Activated CD4-positive, alpha-beta T cell treated with anti-CD3 and anti-CD28 coated beads, Interleukin-2, Interleukin-4, amounts not matched to agents 100 ng/mL and 50 ng/mL, durations not matched to agents 16 hours and 8 hours (primary cell): ENCODE data around the gene TMED9.
"Not testable (repeated sequence)": the region's sequence is repeated elsewhere in the genome, so short reads cannot be mapped to it uniquely, and the experiment has no call there.

Experiments
- DNase-seq: peaks from one replicate; pipeline ENCODE4 v3.0.0-alpha.2; 2020; ENCODE audit warnings: low spot score

The TMED9 gene

DNA sequence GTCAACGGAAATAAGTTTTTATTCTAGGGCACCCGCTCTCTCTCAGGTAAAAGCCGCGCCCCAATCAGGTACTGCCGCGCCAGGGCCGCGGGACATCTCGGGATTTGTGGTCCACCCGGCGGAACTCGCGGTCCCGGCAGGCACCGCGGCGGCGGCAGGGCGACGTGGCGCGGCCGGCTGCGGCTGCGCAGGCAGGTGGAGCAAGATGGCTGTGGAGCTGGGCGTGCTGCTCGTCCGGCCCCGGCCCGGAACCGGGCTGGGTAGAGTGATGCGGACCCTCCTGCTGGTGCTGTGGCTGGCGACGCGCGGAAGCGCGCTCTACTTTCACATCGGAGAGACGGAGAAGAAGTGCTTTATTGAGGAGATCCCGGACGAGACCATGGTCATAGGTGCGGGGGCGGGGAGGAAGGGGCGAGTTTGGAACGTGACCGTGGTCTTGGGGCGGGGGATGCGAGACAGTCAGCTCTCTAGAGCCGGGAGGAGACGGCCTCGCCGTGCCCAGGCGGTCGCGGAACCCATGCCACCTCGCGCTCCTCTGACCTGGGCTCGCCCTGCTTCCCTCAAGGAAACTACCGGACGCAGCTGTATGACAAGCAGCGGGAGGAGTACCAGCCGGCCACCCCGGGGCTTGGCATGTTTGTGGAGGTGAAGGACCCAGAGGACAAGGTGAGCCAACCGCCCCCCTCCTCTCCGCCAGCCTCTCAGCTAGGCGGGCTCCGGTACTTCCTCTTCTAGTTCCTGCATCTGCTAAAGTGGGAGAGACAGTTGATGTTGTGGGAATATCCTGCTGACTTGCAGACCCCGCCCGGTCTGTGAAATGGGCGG is at the start of gene TMED9:
Gene TMED9, plus strand, starts transcription at position 194 of the 825 bp plus-strand sequence. Its CDS starts 12 bp downstream, at position 206.
- DNase-seq: peak; percentile 91

DNA sequence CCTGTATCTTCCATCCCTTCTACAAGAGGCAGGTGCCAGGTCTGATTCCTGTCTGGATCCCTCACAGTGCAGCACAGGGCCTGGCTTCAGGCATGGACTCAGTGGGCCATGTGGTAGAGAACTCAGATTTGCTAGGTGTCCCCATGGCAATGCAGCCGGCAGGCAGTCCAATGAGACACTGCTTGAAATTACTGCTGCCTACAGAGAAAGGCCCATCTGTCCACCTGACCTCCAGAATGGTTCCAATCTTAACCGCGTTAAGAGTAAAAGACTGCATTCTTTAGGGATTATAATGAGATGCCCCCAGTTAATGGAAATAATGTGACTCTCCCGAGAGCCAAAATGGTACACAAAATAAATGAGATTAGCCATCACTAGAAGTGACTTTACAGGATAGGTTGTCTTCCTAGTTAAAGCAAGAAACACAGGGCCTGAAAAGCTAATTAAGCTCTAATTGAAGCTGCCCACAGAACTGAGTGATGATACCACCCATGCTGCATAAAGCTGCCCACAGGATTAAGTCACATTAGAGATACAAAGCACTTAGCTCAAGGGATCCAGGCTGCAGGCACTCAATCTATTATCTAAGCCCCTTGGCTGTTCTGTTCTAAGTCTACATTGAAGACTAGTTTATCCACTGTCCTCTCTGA is 49.1 kb upstream of the TMED9 start:
- DNase-seq: no peak

DNA sequence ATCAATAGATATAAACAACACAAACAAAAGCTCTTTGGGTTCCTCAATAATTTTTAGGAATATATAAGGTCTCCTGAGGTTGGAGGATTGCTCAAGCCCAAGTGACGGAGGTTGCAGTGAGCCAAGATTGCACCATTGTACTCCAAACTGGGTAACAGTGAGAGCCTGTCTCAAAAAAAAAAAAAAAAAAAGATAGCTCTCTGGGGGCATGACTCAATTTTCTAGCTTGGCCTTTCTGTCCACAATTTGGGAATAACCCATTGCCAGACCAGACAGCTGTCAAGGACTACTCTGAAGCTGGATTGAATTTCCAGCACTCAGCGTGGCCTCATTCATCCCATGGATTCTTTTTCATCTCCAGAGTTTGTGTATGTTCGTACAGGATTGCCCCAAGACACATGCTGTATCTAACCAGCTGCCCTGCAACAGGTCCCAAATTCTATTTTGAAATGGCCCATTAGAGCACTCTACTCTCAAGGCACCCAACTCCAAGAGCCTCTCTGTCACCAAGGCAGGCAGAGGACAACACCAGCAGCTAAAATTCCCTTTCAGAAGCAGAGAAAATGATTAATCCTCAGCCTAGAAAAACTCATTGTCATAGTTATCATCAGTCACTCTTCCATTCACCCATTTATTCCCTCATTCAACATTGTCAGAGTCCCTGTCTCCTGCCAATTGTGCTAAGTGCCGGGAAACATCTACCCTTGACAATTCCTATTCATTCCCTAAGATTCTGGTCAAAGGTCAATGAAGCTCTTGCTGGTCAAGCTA is 46.3 kb upstream of the TMED9 start:
- DNase-seq: no peak

DNA sequence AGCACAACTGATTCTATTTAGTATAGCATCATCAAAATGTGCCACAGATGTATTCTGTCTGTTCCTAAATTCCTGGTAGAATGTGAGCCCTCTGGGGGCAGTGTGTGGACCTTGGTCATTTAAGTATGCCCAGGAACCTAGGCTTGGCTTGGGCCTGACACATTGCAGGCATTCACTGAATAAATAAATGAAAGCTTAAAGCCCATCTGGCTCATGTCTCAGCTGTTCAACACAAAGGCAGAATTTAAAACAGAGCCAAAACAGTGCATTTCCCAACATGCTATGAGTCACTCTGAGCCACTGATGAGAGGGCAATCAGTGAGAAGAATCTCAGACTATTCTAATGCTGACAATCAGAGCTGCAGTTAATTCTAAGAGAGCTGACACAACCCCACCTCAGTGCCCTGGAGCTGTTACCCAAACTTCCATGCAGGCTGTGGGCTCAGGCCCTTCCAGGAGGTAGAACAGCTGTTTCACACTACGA is 45.7 kb upstream of the TMED9 start:
- DNase-seq: no peak

DNA sequence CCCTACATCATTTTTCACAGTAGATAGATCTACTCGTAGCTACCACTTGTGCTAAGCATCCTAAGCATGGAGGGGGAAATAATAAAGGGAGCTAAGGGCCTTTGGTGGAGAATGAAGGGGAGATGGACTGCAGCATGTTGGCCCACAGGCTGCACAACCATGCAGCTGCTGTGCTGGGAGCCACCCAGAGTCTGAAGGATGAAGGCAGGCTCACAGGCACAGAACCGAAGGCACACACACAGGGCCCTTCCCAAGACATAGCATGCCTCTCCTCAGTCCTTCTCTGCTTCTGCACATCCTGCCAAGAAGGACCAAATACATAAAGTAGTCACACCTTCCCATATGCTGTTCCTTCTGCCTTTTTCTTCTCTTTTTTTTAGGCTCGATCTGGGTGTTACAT is 44.3 kb upstream of the TMED9 start:
- DNase-seq: no peak

DNA sequence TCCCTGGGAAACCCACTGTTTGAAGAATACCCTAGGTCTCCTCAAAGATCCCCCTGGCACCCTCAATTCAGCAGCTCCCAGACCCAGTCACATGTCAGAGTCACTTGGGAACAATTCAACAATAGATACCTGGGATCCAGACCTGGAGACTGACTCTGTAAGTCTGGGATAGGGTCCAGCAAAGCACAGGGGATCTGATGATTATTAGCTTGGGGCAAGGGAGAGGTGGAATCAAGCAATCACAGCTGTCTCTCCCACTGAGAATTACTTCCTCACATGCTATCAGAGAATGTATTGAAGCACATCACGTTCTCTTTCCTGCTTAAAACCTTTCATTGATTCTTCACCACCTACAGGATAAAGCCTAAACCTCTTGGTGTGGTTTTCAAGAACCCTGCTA is 43.5 kb upstream of the TMED9 start:
- DNase-seq: no peak

DNA sequence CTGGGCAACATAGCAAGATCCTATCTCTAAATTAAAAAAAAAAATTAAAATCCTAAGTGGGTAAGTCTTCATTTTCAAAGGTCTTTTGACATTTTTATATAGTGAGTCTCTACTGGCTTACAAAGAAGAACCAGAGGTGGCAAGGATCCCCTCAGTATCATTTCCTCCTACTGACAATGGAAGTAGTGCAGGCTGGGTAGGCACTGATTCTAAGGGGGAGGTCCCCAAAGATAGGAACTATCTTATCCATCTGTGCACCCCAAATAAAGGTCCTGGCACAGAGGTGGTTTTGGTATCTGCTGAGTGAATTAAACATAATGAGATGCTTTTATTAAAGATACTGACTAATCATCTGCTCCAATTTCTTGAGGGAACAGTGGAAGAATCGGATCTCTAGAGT is 41.9 kb upstream of the TMED9 start:
- no peak for DNase-seq

DNA sequence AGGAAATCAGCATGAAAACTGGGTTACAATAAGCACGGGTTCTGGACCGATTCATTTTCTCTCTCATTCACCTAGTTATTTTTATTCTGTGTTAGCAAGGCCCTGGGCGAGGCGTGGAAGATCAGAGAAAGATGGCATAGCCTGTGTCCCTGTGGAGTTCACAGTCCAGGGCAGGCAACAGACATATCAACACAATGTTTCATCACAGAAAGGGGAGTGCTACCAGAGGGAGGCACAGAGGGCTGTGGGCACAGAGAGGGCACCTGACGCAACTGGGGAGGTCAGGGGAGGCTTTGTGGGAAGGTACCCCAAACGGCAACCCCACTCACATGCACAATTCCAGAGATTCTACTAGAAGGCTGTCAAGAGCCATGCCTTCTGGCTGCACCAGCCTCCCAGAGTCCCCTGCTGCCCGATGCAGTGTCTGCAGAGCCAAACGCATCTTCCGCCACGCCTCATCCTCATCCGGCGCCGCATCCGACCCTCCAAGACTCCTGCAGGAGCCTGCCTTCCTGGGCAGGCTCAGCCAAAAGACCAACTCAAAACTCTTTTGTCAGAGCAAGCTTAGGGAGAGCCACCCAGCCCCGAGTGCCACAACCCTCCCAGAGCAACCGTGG is 39.1 kb upstream of the TMED9 start:
- no peak for DNase-seq

DNA sequence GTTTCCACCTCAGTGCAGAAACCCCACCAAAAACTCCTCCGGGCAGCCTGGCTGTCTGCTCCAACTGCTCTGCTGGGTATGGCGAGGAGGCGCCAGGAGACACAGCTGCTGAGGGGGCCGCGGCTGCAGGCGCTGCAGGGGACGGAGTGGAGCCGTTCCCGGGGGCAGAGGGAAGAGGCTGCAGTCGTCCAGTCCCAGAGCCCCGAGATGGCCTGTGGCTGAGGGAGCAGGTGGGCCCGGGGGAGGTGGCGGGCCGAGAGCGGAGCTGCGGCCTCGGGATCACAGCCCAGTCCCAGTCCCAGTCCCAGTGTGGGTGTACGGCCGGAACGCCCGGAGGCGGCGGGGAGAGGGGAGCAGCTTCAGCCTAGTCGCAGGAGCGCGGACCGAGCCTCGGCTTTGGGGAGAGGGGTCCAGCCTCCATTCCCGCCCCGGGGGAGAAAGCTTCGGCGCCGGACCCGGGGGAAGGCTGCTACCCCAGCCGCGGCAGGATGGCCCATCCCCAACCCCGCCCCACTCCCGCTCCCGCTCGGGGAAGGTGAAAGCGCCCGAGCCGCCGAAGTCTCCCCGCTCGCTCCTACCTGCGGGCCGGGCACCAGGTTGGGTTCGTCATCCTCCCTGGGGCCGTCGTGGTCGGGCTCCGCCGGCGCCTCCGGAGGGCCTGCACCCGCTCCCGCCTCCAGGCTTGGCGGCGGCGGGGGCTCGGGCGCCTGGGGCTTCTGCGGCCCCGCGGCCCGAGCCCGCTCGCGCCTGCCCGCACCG is 38.2 kb upstream of the TMED9 start:
- peak; percentile 32 for DNase-seq

DNA sequence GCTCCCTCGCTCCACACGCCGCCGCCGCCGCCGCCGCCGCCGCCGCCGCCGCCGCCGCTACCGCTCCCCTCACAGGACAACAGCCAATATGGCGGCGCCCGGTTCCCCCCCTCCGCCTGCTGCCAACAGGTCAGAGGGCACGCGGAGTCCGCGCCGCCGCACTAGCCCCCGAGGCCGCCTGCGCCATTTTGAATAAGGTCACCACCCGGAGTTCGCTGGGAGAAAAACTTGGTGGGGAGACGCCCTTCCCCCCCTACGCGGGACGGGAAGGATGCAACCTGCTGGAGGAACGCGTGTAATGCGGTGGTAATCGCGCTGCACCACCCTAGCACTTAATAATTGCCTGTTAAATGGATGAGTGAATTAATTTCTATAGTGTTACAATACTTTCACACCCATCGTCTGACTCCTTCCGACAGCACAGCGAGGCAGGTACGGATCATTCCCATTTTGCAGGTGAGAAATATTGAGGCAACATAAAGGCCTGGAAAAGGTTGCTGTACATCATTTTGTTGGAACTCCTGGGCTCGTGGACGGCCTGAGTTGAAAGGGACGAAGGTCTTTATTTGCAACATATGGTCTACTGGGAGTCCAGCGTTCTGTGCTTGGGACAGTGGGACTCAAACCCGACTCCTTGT is 37.4 kb upstream of the TMED9 start, which contains the start of gene FAM193B:
Gene FAM193B, minus strand, starts transcription at position 90 of the 638 bp plus-strand sequence. CDS start 105 bp downstream, outside the sequence.
- DNase-seq: peak; percentile 96

DNA sequence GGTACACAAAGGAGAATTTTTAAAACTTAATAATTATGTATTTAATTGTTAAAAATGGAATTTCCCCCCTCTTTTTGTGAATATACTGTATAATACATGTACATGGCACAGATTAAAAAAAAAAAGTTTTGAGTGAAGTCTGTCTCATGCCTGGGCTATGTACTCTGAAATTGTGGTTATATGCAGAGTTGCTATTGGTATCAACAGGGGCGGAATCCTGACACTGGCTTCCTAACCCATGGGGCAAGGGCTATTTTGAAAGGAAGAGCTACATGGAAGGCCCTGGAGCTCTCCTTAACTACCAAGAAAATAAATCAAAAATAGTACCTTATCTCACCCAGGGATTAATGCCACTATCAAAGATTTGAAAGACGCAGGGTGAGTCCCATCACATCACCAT is 36.8 kb upstream of the TMED9 start:
- no peak for DNase-seq

DNA sequence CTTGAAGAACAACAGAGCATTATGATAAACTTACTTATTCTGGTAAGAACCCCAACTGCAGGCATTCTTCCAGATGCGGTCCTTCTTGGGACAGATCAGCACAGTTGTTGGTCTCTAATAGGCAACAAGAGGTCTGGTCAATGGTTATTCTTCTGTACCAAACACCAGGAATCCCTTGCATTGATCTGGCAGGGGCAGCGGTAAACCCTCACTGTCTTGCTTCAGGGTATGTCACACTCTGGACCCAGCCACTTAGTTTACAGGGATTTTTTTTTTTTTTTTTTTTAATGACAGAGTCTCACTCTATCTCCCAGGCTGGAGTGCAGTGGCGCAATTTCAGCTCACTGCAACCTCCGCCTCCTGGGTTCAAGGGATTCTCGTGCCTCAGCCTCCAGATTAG is 36.3 kb upstream of the TMED9 start:
- no peak for DNase-seq

DNA sequence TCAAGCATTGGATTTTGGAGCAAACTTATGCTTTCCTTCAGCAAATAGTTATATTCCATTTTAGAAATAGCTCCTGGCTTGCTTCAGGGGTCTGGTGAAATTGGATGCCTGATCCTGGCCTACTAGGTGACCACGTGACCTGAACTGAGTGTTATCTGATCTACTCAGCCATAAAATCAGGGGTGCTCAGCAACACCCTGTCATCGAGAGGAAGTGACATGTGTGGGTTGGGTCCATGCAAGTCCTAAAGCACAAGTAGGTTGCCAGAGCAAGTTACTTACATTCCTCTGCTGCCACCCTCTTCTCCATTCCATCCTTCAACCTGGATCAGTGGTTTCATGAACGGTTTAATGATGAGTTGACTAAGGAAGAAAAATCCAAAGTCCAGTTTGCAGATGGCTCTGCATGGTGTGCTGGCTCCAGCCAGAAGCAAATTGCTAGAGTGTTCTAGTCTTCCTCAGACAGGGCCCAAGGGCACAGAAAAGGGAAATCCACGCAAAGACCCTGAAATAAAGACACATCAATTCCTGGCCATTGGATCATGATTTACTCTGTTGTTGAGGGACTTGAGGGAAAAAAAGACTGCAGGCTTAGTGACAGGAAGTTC is 34.9 kb upstream of the TMED9 start:
- peak; percentile 24 for DNase-seq

DNA sequence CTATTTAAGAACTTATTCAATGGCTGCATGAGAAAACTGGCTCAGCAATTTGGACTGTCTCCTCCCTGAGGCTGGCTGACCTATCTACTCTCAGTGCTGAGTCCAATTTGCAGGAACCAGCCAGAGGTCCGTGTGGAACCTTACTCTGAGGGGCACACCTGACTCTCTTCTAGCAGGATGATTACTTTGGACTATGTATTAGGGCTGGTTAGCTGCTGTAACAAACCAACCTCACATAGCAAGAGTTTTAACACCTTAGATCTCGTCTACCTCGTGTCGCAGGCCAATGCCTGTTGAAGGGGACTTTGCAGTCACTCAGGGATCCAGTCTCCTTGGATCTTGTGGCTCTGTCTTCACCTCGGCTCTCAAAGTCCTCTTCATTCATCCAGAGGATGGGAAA is 34.2 kb upstream of the TMED9 start:
- DNase-seq: no peak

DNA sequence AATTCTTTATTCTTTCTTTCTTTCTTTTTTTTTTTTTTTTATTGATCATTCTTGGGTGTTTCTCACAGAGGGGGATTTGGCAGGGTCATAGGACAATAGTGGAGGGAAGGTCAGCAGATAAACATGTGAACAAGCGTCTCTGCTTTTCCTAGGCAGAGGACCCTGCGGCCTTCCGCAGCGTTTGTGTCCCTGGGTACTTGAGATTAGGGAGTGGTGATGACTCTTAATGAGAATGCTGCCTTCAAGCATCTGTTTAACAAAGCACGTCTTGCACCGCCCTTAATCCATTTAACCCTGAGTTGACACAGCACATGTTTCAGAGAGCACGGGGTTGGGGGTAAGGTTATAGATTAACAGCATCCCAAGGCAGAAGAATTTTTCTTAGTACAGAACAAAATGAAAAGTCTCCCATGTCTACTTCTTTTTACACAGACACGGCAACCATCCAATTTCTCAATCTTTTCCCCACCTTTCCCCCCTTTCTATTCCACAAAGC is 32.5 kb upstream of the TMED9 start:
- DNase-seq: not testable (repeated sequence)

DNA sequence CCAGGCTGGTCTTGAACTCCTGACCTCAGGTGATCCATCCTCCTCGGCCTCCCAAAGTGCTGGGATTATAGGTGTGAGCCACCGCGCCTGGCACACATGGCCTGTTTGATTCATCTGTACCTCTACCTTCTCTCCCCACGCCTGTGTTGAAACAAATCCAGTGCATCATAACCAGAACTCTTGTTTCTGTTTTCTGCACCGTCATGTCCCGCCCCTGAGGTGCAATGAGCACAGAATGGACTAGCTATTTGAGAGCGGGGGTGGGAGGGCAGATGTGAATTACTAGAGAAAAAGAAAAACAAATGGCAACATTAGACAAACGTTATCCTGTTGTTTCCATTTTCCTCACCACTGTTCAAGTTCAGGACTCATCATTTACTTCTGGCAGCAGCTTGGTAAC is 27.0 kb upstream of the TMED9 start:
- DNase-seq: no peak

DNA sequence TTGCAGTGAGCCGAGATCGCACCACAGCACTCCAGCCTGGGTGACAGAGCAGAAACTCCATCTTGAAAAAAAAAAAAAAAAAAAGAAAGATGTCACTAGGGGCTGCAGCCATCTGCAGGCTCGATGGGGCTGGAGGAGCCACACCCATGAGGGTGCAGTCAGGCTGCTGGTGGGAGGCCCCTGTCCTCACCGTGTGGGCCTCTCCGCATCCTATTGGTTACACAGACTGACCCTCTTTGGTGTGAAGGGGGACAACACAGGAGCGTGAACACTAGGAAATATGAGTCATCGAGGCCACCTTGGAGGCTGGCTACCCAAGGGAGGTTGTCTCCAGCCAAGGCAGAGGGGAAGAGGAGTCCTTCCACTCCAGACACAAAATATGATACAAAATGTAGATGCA is 23.7 kb upstream of the TMED9 start:
- DNase-seq: no peak

DNA sequence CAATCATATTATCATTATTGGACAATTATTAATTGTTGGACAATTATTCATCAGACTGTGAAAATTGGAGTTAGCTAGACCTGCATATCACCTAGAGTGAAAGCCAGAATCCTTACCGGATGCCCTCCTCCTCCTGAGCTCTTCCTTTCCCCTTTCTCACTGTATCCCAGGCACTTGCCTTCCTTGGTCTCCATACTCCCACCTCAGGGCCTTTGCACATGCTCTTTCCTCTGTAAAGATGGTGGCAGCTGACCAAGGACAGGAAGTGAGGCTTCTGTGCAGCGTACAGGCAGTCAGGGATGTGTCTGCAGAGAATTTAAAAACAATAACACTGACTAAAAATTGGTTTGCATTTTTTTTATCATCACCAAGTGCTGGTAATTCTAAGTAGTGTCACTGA is 22.1 kb upstream of the TMED9 start:
- no peak for DNase-seq

DNA sequence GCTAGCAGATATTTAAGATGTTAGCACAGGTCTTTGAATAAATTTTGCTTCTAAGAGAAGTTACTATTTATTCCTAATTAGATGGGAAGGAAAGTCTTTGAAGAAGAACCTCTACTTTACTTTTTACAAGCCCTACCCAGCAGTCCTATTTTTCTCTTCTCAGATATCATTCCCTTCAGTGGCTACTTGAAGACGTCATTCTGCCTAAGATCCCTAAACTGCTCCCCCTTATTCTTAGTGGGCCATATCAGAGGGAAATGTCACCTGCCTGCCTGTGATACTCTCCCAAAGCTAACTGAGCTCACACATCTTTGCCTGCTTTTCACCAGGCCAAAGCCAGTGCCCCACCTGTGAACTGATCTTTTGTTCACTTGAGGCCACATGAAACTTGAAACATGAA is 16.5 kb upstream of the TMED9 start:
- no peak for DNase-seq

DNA sequence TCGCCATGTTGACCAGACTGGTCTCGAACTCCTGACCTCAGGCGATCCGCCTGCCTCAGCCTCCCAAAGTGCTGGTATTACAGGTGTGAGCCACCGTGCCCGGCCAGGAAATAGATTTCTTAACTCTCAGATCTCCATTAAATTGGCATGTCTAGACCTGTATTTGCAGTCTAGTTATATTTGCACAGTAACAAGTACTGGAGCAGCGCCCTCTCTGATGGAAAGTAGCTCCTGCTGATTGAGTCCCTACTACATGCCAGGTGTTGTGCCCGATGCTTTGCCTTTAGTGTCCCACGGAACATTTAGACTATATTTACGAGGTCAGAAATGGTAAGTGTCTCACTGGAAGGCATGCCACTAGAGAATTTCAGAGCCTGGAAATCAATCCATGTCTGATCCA is 15.8 kb upstream of the TMED9 start:
- no peak for DNase-seq
